CD4-positive, alpha-beta T cell treated with Interleukin-6 at 100 ng/mL for 8 hours (primary cell): ENCODE results near the gene RETREG1.

Experiments used
- DNase-seq: peaks from one replicate; pipeline ENCODE4 v3.0.0-alpha.2; 2020; ENCODE audit warnings: mixed read lengths, low spot score

The RETREG1 gene

DNA sequence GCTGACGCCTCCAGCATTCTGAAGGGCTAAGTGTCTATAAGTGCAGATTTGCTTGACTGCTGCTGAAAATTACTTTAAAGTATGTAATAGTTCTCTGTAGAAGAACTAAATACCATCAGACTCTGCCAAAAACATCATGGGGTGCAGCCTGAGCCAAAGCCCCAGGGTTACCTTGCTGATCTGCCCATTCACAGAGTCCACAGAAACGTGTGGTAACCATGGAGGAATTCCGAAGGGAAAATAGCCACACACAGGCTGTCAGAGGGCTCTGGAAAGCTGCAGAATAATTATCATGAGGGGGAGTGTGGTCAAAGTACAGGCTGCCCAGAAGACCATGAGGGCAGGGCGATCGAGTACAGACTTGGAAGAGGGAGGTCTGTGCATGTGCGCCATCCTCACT is 36.4 kb downstream of the RETREG1 start:
- no peak for DNase-seq

DNA sequence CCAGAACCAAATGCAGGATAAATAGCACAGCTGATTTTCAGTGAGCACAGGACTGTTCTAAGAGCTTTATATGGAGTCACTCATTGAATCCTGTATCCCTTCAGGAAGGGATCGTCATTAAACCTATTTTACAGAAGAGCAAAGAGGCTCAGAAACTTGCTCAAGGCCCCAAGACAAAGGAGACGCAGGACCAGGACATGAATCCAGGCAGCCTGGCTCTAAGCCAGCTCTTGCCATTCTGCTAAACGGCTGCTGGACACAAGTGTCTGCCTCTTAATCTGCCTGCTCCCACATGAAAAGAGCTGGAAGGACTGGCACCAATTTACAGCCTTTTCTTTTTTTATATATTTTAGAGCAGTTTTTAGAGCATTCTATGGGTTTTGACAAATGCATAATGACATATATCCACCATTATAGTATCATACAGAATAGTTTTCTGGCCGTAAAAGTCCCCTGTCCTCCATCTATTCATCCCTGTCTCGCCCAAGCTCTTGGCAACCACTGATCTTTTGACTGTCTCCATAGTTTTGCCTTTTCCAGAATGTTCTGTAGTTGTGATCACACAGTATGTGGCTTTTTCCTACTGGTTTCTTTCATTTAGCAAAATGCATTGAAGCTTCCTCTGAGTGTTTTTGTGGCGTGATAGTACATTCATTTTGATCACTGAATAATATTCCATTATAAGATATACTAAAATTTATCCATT is 37.5 kb downstream of the RETREG1 start:
- DNase-seq, result no peak

DNA sequence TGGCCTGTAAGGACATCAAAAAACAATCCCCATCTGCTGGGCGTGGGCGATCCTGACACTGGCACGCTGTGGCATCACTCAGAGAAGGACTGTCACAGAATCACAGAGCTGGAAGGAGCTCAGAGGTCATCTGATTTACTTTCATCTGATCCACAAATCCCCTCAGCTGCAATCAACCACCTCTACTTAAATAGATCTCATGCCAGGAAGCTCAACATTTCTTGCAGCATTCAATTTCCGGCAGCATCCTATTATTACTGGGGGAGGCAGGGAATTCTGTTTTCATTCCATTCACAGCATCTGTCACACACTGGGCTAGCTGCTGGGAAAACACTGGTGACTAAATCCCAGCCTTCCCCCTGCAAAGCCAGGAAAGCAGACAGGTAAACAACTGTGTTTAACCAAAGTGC is 38.3 kb downstream of the RETREG1 start:
- DNase-seq, result no peak

DNA sequence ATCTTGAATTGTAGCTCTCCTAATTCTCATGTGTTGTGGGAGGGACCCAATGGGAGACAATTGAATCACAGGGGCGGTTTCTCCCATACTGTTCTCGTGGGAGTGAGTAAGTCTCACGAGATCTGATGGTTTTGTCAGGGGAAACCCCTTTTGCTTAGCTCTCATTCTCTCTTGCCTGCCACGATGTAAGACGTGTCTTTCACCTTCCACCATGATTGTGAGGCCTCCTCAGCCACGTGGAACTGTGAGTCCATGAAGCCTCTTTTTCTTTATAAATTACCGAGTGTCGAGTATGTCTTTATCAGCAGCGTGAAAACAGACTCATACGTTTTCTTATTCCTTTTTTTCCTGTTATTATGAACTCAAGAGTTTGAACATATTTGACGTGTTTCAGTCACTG is 39.1 kb downstream of the RETREG1 start:
- no peak for DNase-seq

DNA sequence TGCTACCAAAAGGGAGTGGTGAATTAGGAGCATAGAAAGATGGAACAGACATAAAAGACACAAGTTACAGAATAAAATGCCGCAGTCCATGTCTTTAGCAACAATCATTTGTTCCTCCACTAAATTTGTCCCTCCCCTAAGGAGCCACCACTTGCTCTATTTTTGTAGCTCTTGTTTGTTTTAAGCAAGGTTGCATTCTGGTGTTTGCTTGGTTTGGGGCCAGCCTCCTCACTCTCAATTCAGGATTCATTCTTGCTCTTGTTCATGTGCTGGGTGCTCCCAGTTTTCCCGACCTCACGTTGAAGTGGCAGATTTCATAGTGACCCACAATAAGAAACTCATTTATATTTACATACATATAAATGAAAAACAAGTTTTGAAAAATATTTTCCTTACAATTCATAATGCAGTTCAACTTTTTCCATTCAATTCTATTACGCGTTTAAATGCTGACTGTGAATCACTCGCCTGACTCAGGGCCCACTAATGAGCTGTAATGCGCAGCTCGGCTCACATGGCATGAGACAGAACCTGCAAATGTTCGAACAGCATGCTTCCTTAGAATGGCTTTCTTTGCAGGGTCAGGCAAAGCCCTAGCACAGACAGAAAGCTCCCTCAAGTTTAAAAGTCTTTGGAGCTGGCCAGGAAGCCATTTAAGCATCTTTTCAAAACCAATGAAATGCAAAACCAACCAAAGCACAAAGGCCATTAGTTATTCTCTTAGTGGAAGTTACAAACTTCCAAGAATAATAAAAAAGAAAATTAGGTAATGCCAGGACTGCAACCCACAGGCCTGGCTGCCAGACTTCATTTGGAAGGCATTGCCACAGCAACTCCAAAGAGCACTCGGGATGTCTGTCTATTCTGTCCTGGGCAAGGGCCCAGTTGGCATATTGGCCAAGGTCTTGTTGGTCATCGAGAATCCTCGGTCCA is 41.7 kb downstream of the RETREG1 start:
- DNase-seq, result no peak

DNA sequence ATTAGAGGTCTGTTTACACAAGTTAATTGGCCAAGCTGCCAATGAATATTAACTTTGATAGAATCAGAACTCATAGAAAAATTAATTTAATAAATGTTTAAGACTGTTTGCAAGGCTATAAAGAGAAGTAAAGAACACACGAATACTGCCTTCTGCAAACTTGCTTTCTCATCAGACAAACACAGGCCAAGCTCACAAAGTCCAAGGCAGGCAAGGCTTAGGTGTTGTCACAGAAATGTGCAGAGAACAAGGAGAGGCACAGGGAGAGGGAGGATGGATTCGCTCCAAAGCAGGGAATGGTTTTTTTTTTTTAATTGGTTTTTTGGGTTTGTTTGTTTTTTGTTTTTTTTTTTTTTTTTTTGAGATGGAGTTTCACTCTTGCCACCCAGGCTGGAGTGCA is 43.4 kb downstream of the RETREG1 start:
- no peak for DNase-seq

DNA sequence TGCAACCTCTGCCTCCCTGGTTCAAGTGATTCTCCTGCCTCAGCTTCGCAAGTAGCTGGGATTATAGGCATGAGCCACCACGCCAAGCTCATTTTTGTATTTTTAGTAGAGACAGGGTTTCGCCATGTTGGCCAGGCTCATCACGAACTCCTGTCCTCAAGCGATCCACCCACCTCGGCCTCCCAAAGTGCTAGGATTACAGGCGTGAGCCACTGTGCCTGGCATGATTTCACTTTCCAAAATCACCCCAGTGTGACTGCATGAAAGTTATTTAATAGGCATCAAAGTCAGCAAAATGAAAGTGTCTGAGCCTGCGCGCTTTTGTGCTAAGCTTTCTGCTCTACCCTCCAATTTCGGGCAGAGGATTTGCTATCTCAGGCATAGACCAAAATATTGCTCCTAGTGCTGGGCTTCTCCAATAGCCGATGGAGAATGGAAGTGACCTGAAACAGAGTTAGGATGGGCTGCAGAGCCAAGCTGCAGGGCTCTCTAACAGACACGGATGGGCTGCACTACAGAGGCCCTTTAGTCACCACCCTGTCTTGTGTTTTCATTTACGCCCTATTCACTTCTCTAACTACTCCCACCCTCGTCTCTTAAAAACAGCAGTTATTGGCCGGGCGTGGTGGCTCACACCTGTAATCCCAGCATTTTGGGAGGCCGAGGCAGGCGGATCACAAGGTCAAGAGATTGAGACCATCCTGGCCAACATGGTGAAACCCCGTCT is 44.3 kb downstream of the RETREG1 start:
- no peak for DNase-seq

DNA sequence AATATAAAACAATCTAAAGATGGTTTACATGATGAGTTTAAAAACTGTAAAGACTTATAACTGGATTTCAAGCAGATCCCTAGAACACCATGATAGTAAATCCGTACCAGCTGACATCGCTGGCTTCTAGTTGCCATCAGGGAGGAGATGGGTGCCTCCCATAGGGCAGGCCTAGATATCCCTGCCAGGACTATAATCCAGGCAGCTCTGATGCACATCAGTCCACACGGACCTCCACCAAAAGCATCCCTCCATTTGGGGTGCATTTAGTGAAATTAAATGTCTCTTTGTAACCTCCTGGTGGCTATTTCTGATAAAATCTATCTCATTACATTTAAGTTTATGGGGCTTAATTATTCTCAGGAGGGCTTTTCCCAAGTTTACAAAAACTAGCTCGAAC is 45.8 kb downstream of the RETREG1 start:
- DNase-seq, result no peak

DNA sequence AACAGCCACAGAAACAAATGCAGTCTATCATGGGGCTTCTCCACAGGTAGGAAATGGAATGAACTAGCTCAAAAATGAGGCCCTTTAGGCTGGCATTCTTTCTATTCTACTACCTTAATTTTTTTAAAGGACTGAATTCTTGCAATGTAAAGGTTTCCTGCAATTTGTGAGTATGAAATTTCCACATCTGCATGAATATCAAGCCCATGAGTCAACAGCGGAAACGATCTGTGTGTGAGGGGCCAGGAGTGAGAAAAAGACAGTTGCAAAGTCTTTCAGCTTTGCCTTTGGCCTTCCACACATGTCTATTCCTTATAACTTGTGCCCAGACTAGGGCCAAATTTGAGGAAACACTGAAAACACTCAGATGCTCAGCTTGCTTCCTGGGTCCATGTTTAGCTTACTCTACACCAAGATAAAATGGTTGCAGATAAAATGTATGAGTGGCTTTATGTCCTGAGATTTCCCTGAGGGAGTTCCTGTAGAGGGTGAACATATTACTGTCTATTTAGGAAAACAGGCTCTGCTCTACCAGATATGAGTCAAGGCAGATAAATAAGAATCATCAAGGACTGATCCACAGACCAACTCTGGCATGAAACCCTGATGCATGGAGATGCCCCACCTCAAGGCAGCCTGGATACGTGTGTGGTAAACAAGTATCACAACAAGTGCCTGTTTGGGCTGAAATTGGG is 46.5 kb downstream of the RETREG1 start:
- no peak for DNase-seq

DNA sequence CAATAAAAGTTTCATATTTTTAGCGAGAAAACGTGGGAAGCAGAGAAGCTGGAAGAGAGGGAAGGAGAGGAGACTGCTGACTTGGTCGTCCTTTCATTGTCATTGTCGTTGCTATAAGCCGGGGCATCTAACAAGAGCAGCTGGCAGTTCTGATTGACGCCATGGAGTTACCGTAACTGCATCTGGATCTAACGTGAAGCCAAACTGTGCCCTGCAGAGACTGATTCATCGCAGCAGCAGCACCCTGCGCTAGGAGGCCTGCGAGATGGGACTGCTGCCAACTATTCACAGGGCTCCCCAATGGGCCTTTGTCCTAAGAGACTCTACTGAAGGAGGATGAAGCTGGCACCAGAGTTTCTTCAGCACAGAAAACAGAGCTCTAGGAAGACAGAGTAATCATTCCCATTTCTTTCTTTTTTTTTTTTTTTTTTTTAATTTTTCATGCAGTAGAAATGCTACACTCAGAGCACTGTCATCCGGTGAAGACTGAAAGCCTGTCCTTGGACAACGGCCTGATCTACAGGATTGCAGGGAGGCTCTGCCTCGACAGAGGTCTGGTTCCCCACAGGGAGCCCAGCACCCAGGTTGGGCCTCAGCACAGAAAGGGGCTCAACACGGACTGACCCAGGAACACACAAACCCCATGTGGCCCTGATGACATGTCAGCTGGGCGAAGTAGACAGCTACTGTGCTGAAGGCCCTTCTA is 47.8 kb downstream of the RETREG1 start:
- no peak for DNase-seq

DNA sequence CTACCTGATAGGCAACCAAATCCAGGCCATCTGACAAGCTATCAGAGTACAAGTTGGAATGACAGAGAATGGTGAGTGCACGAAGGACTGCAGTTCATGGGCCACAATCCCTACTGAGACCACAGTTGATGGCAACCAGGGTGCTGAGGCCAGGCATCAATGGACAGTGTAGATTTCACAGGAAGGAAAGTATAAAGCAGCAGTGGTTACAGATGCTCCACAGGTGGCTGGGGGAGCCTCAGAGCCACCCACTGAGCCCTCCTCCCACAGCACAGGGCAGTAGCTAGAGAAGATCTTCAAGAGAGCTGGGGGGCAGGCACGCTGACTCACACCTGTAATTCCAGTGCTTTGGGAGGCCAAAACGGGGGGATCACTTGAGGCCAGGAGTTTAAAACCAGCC is 49.4 kb downstream of the RETREG1 start:
- no peak for DNase-seq

DNA sequence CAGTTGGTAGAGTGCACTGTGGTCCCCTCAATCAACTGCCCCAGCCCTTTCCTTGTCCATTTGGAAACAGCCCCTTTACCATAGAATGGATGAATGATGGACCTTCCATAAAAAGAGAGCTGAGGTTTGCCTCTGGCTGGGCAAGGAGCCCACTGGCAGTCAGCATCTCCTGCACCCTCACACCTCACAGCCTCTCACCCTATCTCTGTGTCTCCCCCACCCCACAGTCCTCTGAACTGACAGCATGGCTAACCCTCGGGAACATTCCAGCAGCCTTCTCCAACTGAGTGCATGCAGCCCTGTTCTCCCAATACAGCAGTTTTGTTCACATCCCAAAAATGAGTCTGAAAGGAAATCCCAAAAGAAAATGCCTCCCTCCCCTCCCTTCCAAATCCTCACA is 51.7 kb downstream of the RETREG1 start:
- no peak for DNase-seq

DNA sequence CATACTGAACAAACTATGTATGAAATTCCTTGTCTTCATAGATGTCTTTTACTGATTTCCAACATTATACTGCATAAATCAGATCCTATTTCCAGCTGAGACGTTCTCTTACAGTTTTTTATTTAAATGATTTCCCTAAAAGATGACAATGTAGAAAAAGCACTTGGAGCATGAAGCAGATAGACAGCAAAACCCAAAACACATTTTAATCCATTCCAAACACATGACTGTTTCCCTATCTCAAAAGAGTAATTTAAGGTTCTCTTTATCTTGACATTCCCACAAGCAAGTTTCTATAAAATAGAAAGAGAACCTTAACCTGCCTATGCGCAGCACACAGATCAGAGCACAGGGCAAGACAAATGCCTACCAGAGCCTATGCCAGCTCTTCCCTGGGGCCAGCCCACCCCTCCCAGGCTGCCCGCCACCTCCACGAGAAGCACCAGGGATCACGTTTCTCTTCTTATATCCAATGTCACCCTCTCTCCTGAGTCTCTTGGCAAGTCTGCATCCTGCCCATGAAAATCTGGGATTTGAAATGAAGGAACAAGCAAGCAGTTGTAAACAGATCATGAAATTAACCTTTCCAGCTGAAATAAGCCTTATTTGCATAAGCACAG is 52.4 kb downstream of the RETREG1 start:
- DNase-seq, result no peak

DNA sequence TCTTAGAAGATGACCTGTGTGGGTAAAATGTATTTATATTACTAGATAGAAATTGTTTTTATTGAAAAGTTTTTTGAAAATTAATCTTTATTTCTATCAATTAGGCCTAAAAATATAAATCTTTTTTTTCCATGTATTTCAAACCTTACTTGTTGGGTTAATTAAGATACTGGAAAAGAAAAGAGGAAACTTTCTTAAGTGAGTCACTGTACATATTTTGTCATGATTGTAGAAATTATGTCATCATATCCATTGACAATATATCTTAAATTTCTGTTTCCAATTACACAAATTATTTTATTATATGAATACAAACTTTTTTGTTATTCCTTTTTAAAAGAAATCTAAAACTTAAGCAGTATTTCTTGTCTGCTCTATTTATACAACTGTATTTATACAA is 53.1 kb downstream of the RETREG1 start:
- DNase-seq, result no peak

DNA sequence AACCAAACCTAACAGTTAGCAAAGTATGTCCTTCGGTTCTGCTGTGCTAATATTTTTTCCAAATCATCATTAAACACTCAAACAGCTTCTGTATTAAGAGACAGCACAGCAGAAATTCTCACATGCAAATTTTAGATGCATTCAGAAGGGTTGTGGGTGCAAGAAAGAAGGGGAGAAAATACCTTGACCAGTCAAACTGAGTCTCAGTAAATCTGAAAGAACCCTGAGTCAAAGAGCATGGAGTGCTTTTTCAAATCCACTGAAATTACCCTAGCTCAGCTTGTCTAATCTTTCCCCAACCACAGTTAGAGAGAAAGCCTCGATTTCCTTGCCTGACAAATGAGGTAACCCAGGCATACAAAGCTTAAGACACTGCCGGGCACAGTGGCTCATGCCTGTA is 55.1 kb downstream of the RETREG1 start:
- DNase-seq, result no peak

DNA sequence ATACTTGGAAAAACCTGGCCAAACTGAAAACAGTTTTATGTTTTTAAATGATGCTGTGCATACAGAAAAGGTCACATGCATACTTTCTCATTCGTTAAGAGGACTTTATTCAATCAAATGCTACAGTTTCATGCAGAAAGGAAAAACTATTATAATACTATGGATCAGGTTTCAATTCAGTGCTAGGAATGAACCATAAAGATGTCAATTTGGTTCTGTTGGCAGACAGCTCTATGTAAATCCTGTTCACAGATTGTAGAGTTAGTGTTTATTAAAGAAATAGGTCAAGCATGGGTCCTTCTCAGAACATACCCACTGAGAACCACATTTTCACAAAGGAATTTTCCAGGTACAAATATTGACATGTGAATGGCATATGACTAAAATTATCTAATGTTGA is 57.1 kb downstream of the RETREG1 start:
- DNase-seq, result no peak

DNA sequence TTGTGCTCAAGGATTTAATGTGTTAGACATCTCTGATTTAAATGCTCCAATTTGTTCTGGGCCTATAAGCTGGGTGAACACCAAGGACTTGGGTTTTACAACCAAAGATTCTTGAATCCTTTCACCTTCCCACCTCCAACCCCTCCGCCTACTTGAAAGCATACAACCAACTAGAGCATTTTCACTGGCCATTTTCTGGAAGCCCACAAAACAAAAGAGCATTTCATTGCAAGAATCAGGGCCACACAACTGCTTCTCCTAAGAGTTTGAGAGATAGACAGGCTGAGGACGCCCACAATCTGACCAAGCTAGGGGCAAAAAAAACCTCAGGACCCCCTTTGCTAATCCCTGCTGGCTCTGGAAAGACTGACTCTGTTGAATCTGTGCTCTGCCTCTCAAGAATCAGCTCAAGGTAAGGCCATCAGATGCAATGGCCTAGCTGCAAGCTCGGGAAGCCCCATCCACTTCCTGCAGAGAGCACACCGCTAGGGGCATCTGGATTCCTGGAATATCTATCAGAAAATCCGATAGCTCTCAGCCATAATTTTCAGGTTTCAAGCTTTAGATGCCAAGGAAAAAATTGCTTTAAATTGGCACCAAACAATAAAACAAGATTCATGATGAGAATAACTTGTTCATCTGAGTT is 57.7 kb downstream of the RETREG1 start:
- no peak for DNase-seq

DNA sequence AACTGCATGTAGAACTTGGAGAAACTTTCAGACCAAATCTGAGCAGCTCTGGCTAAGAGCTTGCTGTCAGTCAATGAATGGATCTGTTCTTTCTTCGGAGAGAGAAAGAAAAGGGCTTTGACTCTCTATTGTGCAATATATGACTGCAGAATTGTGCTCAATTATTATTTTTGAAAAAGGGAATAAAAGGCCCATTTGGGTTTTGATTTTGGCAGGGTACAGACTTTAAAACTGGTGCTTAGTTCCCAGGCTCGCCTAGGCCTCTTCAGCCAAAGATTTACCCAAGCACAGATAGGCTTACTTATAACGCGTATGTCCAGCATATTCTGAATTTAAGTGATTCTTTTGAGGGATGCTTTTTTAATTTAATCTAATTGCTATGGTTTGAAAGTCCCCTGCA is 59.3 kb downstream of the RETREG1 start:
- DNase-seq, result no peak

DNA sequence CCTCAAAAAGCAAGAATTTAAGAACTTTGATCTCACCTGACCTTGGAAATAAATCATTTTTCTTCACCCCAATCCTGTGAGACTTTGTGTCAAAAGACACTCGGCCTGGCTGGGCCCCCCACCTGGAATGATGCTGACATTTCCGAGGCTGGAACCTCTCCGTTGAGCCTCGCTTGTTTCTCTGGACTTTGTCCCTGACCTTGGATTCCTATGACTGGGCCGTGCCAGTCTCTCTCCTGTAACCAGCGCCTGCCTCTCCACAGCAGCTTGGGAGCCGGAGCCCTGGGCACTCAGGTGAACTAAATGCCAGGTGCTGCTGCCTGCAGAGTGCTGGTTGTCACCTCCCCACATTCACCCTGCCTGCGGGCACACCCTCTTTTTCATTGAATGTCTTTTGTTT is 62.7 kb downstream of the RETREG1 start:
- no peak for DNase-seq

DNA sequence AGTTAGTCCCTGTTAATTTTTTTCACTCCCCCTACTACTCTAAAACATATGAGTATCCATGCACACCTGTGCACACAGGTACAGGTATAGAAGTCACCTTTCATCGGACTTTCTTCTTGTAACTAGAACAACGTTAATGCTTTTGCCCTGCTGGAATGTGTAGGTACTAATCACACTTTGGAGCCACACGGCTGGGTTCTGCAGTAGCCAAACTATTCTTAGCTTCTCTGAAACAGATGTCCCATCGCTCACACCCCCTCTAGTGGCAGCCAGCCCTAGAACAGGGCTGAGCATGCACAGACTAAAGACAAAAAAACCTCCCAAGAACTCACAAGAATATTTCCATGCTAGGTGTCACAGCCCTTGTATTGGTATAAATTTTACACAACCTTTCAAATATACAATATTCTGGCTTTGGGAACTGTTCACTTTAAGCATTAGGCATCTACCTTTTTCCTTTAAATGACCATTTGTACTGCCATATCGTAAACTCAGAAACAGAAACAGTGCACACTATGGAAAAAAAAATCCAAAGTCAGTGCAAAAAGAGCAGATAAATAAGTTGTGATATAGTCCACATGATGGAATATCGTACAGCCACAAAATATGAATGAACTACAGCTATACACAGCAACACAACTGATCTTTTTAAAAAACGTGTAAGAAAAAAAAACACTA is 64.0 kb downstream of the RETREG1 start:
- DNase-seq, result peak; percentile 27
